ENCODE measurements around the gene LRPAP1.
"Not testable (repeated sequence)": the region's sequence is repeated elsewhere in the genome, so short reads cannot be mapped to it uniquely, and the experiment has no call there.

- not testable (repeated sequence) for TF ChIP-seq CTCF (optimal IDR thresholded peaks at IDR 0.05 in 1 of 3, IDR thresholded peaks at IDR 0.05 in 1 of 3, conservative IDR thresholded peaks at IDR 0.05 in 1 of 3; ENCODE audit: extremely low read depth in 1 of 3, insufficient read depth in 2 of 3, low read length in 3 of 3); EZH2 (IDR thresholded peaks at IDR 0.05; ENCODE audit: low read length)
Measured at GRCh38 chr4:3577208-3577892, 45.1 kb upstream of the LRPAP1 start.

Measured in keratinocyte (primary cell).